ENCODE measurements around the gene FBLN2.

Gene FBLN2

GRCh38 chr3:13596426-13597205 is 47.7 kb downstream of the FBLN2 start:
- H3K36me3 ChIP-seq (replicated peaks; ENCODE audit: low read depth, low read length): no peaks in the 10 kb centered on the region
- H3K4me2 ChIP-seq (ENCODE audit: low read length): no peak overlapping the region
- no peaks in the 10 kb centered on the region for H3K9me3 ChIP-seq (ENCODE audit: insufficient read depth, low read length)
- H3K27me3 ChIP-seq (ENCODE audit: low read depth, low read length): peaks cover 69% of the 10 kb centered on the region
- no peaks in the 10 kb centered on the region for H3K79me2 ChIP-seq (ENCODE audit: low read length)
- no peak overlapping the region for H3K4me3 ChIP-seq (ENCODE audit: low read length)
- TF ChIP-seq EZH2phosphoT487 (IDR thresholded peaks at IDR 0.05; ENCODE audit: low read depth) (no peak), CTCF (IDR thresholded peaks at IDR 0.05; ENCODE audit: low read depth, low read length) (no peak)
- no peak overlapping the region for H3K9ac ChIP-seq (ENCODE audit: low read length)
- H3K27ac ChIP-seq (ENCODE audit: low read length): no peak overlapping the region
- no peak overlapping the region for H2AFZ ChIP-seq (ENCODE audit: low read depth, low read length)
- no peaks in the 10 kb centered on the region for H3K4me1 ChIP-seq (ENCODE audit: low read length)
- no peaks in the 10 kb centered on the region for H4K20me1 ChIP-seq (ENCODE audit: insufficient read depth, low read length)

DNA sequence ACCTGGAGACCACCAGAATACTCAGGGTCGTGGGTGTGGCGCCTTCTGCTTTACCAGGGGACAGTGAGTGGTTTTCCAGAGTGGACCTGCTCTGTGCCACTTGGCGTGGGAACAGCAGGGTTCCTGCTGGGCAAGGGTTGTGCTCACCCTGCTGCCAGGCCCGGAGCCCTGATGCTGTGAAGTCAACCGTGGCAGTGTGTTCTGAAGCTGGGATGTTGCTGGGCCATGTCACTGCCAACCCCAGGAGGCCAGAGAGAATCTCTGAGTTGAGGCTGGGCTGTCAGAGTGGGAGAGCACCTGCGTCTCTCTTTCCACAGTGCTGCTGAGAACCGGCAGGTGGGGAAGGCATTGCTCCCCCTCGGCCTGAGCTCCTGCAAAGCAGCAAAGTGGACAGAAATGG is 48.7 kb downstream of the FBLN2 start:
- H4K20me1 ChIP-seq (ENCODE audit: insufficient read depth, low read length): no peaks in the 10 kb centered on the region
- no peak overlapping the region for H3K9ac ChIP-seq (ENCODE audit: low read length)
- H3K4me3 ChIP-seq (ENCODE audit: low read length): no peak overlapping the region
- H3K9me3 ChIP-seq (ENCODE audit: insufficient read depth, low read length): no peaks in the 10 kb centered on the region
- H3K79me2 ChIP-seq (ENCODE audit: low read length): no peaks in the 10 kb centered on the region
- H3K4me2 ChIP-seq (ENCODE audit: low read length): no peak overlapping the region
- H3K27ac ChIP-seq (ENCODE audit: low read length): no peak overlapping the region
- peaks cover 70% of the 10 kb centered on the region for H3K27me3 ChIP-seq (ENCODE audit: low read depth, low read length)
- no peaks in the 10 kb centered on the region for H3K4me1 ChIP-seq (ENCODE audit: low read length)
- H3K36me3 ChIP-seq (replicated peaks; ENCODE audit: low read depth, low read length): no peaks in the 10 kb centered on the region
- TF ChIP-seq EZH2phosphoT487 (IDR thresholded peaks at IDR 0.05; ENCODE audit: low read depth) (no peak), CTCF (IDR thresholded peaks at IDR 0.05; ENCODE audit: low read depth, low read length) (no peak)
- H2AFZ ChIP-seq (ENCODE audit: low read depth, low read length): no peak overlapping the region

GRCh38 chr3:13598201-13598600 is 49.3 kb downstream of the FBLN2 start:
- Histone ChIP-seq H2AFZ (ENCODE audit: low read depth, low read length) (no peak overlapping the region), H3K27ac (ENCODE audit: low read length) (no peak overlapping the region), H3K9me3 (ENCODE audit: insufficient read depth, low read length) (no peaks in the 10 kb centered on the region), H3K9ac (ENCODE audit: low read length) (no peak overlapping the region), H3K4me1 (ENCODE audit: low read length) (no peaks in the 10 kb centered on the region), H3K27me3 (ENCODE audit: low read depth, low read length) (peaks cover 64% of the 10 kb centered on the region), H3K79me2 (ENCODE audit: low read length) (no peaks in the 10 kb centered on the region), H3K4me2 (ENCODE audit: low read length) (no peak overlapping the region), H3K36me3 (replicated peaks; ENCODE audit: low read depth, low read length) (no peaks in the 10 kb centered on the region), H4K20me1 (ENCODE audit: insufficient read depth, low read length) (no peaks in the 10 kb centered on the region), H3K4me3 (ENCODE audit: low read length) (no peak overlapping the region)
- no peak for TF ChIP-seq CTCF (IDR thresholded peaks at IDR 0.05; ENCODE audit: low read depth, low read length)
- no peak for TF ChIP-seq EZH2phosphoT487 (IDR thresholded peaks at IDR 0.05; ENCODE audit: low read depth)

DNA sequence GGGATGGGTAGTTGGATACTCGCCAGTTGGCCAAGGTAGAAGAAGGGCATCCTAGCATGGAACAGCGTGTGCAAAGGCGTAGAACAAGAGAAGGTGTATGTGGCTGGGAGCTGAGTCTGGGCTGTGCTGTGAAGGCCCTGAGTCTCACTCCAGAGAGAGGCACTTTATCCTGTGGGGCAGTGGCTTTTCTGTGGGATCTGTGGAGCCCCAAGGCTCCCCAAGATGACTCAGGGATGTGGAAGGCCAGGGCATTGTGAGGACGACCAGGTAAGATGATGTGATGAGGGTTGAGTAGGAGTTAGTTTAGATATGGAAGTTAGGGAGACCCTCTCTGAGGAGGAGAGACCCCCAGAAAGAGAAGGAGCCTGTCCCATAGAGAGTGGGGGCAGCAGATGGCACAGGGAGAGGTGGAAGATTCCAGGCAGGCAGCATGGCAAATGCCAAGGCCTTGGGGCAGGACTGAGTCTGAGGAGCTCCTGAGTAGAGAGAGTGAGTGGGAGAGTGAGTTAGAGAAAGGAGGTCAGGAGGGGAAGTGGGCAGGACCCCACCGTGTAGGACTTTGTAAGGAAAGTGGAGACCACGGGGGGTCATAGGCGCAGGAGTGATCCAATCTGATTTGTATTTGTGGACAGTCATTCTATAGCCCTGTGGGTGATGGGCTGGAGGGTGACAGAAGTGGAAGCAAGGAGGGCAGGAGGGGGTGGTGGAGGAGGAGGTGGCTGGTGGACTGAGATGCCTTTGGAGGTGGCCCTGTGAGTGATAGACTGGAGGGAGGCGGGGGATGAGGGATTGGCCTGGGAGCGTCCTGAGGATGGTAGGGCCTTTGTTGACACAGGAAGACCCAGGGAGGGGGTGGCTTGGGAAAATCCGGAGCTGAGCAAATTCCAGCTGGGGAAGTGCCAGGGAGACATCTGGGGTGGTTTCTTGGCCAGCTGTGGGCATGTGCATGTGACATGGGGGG is 50.3 kb downstream of the FBLN2 start:
- Histone ChIP-seq H3K27ac (ENCODE audit: low read length) (no peak overlapping the region), H3K36me3 (replicated peaks; ENCODE audit: low read depth, low read length) (no peaks in the 10 kb centered on the region), H3K4me1 (ENCODE audit: low read length) (no peaks in the 10 kb centered on the region), H3K4me2 (ENCODE audit: low read length) (no peak overlapping the region), H3K9ac (ENCODE audit: low read length) (no peak overlapping the region), H3K79me2 (ENCODE audit: low read length) (no peaks in the 10 kb centered on the region), H3K4me3 (ENCODE audit: low read length) (no peak overlapping the region), H3K9me3 (ENCODE audit: insufficient read depth, low read length) (no peaks in the 10 kb centered on the region), H3K27me3 (ENCODE audit: low read depth, low read length) (peaks cover 57% of the 10 kb centered on the region), H4K20me1 (ENCODE audit: insufficient read depth, low read length) (no peaks in the 10 kb centered on the region), H2AFZ (ENCODE audit: low read depth, low read length) (no peak overlapping the region)
- TF ChIP-seq EZH2phosphoT487 (IDR thresholded peaks at IDR 0.05; ENCODE audit: low read depth) (no peak), CTCF (IDR thresholded peaks at IDR 0.05; ENCODE audit: low read depth, low read length) (no peak)
